GM12864 (cell line): ENCODE measurements around the gene TRIM9.

Experiments used
- DNase-seq: peaks from one replicate; pipeline ENCODE4 v3.0.0-alpha.2; 2011; ENCODE audit warnings: low read depth
- H3K4me3 ChIP-seq: 2 replicates; pipeline ENCODE4 v1.5.1; 2011; ENCODE audit warnings: mild to moderate bottlenecking, low read depth, low read length, control low read depth
- CTCF ChIP-seq: IDR thresholded peaks from 2 replicates; pipeline ENCODE4 v1.5.1; 2011; ENCODE audit warnings: low read depth, mild to moderate bottlenecking, moderate library complexity, low read length, control low read depth, inconsistent platforms; ENCODE audit errors: missing control alignments

The TRIM9 gene

GRCh38 chr14:51014086-51014485, 80.8 kb downstream of the TRIM9 start:
- no peak overlapping the region for H3K4me3 ChIP-seq
- no peak for DNase-seq
- TF ChIP-seq CTCF, result no peak

- no peak overlapping the region for H3K4me3 ChIP-seq
- TF ChIP-seq CTCF, result no peak
- DNase-seq, result no peak
Measured at GRCh38 chr14:51012055-51012454, 82.8 kb downstream of the TRIM9 start.

- H3K4me3 ChIP-seq, result no peak overlapping the region
- no peak for TF ChIP-seq CTCF
- no peak for DNase-seq
Measured at GRCh38 chr14:51008446-51008845, 86.5 kb downstream of the TRIM9 start.

- TF ChIP-seq CTCF, result no peak
- no peak overlapping the region for H3K4me3 ChIP-seq
- no peak for DNase-seq
Measured at GRCh38 chr14:51006781-51007211, 88.1 kb downstream of the TRIM9 start.

- TF ChIP-seq CTCF, result no peak
- H3K4me3 ChIP-seq, result no peak overlapping the region
- DNase-seq, result no peak
Measured at GRCh38 chr14:51006324-51006723, 88.6 kb downstream of the TRIM9 start.

- no peak for TF ChIP-seq CTCF
- no peak overlapping the region for H3K4me3 ChIP-seq
- no peak for DNase-seq
Measured at GRCh38 chr14:51004801-51005526, 89.9 kb downstream of the TRIM9 start.

GRCh38 chr14:51004352-51004800, 90.5 kb downstream of the TRIM9 start:
- no peak for DNase-seq
- no peak overlapping the region for H3K4me3 ChIP-seq
- no peak for TF ChIP-seq CTCF
